ENCODE data around the gene DDB1. TPM values are rescaled to one million over a fixed set of nuclear protein-coding genes. Genes with fewer than 3 reads are reported as not detected.

DDB1 gene
- total and polyA plus RNA-seq, 10 of the 15 experiments (the other 5 are each of a cell fraction or from before 2014, with no cell fraction given), result 136 to 272 (median 216) TPM

GRCh38 chr11:61267437-61267841 lies 65.5 kb downstream of the DDB1 start (continued):
- TF ChIP-seq MYB (IDR thresholded peaks at IDR 0.05; ENCODE audit: borderline replicate concordance, low read depth, low read length), result no peak
- TF ChIP-seq IKZF2 (IDR thresholded peaks at IDR 0.05), result no peak
- no peak for TF ChIP-seq JUNB (IDR thresholded peaks at IDR 0.05)
- TF ChIP-seq SUZ12 (IDR thresholded peaks at IDR 0.05; ENCODE audit: unreplicated experiment), result no peak

- in situ Hi-C loops (cut with MboI) (loop anchor here (5.0 kb wide), 1 partner anchor 74 kb away; no protein-coding TSS in a partner anchor), intact Hi-C loops (cut with micrococcal nuclease; ENCODE audit: unreplicated experiment) (no loop called here)
- TF ChIP-seq RAD21 (IDR thresholded peaks at IDR 0.05; ENCODE audit: insufficient read depth, low read depth, low read length) (no peak), IRF4 (IDR thresholded peaks at IDR 0.05; ENCODE audit: low read depth, low read length) (no peak), NFIC (IDR thresholded peaks at IDR 0.05; ENCODE audit: low read depth, low read length) (no peak), LARP7 (IDR thresholded peaks at IDR 0.05) (no peak), IKZF1 (conservative IDR thresholded peaks at IDR 0.05) (no peak), TCF7 (IDR thresholded peaks at IDR 0.05; ENCODE audit: borderline replicate concordance) (no peak), MYC (IDR thresholded peaks at IDR 0.05; ENCODE audit: insufficient read depth, insufficient read length, insufficient replicate concordance, low read length, severe bottlenecking) (no peak), SMAD1 (IDR thresholded peaks at IDR 0.05; ENCODE audit: low read depth, partially characterized antibody) (no peak), E2F8 (IDR thresholded peaks at IDR 0.05; ENCODE audit: low read depth, partially characterized antibody) (no peak)
- Histone ChIP-seq H3K79me2 (ENCODE audit: control insufficient read depth, insufficient read depth, low read length) (no peaks in the 10 kb centered on the region), H3K9me3 (replicated peaks; ENCODE audit: control insufficient read depth, insufficient read depth, low read length) (no peaks in the 10 kb centered on the region), H3K36me3 (ENCODE audit: control insufficient read depth in 2 of 2, insufficient read depth in 2 of 2, low read length in 1 of 2) (no peaks in the 10 kb centered on the region; a peak in 1 of 4 replicates), H3K4me2 (ENCODE audit: control insufficient read depth, insufficient read depth) (no peak overlapping the region), H3K4me1 (ENCODE audit: control insufficient read depth, insufficient read depth, low read length) (no peaks in the 10 kb centered on the region), H4K20me1 (ENCODE audit: control insufficient read depth, insufficient read depth) (no peaks in the 10 kb centered on the region), H3K4me3 (no peak overlapping the region), H3K27me3 (replicated peaks in 1 of 2; ENCODE audit: control insufficient read depth in 2 of 2, insufficient read depth in 2 of 2, low read length in 1 of 2) (no peaks in the 10 kb centered on the region), H3K27ac (ENCODE audit: control insufficient read depth, insufficient read depth) (no peak overlapping the region), H2AFZ (ENCODE audit: control insufficient read depth, low read depth, low read length) (no peak overlapping the region), H3K9ac (ENCODE audit: control insufficient read depth, insufficient read depth, low read length) (no peak overlapping the region)
- CTCF ChIA-PET, result interaction anchor here (1.5 kb wide), 1 partner anchor 168 kb away, joined by 3 read pairs; no protein-coding TSS in a partner anchor
- RAD21 ChIA-PET (ENCODE audit: unreplicated experiment), result no interaction called here
- ATAC-seq (no peak), FAIRE-seq (no peak), DNase-seq (ENCODE audit: low read depth, low spot score) (no peak)
- POLR2A ChIA-PET, result no interaction called here
- SMC1A ChIA-PET (ENCODE audit: uncharacterized antibody, unreplicated experiment), result no interaction called here
- no TSS peak for BruUV-seq (replicated peaks)
- WGBS (ENCODE audit: insufficient coverage, insufficient replicate concordance, low lambda C conversion rate, missing lambda C conversion rate), result 55% methylated on average over 4 of the region's 4 CpGs
Measured at GRCh38 chr11:61266602-61267001, 66.3 kb downstream of the DDB1 start.

Data from GM12878 (cell line).